ENCODE data around the gene ZNF385B.

Gene ZNF385B

DNA sequence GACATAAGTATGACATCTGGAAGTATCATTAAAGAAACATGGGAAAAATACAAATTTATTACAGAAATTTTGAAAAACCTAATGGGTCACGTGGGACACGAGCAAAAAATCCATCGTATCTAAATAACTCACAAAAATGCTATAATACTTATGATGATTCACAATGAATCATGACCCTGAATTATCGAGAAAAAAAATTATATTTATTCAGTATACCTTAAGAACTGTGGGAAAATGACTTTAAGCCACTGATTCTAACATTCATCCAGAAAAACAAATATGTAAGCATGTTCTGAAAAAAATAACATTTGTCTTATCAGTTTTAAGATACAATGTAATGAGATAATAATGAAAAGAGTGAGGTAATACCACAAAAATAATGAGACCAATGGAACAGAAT, 51.8 kb downstream of the ZNF385B start:
- Histone ChIP-seq H3K4me3 (replicated peaks; ENCODE audit: insufficient read depth, low read length) (no peak overlapping the region), H3K27me3 (ENCODE audit: insufficient read depth, poor library complexity, severe bottlenecking) (no peaks in the 10 kb centered on the region), H3K27ac (replicated peaks) (no peak overlapping the region)
- no peak for TF ChIP-seq SPI1 (IDR thresholded peaks at IDR 0.05; ENCODE audit: borderline replicate concordance, low read depth)
- TF ChIP-seq, protein P1, sequence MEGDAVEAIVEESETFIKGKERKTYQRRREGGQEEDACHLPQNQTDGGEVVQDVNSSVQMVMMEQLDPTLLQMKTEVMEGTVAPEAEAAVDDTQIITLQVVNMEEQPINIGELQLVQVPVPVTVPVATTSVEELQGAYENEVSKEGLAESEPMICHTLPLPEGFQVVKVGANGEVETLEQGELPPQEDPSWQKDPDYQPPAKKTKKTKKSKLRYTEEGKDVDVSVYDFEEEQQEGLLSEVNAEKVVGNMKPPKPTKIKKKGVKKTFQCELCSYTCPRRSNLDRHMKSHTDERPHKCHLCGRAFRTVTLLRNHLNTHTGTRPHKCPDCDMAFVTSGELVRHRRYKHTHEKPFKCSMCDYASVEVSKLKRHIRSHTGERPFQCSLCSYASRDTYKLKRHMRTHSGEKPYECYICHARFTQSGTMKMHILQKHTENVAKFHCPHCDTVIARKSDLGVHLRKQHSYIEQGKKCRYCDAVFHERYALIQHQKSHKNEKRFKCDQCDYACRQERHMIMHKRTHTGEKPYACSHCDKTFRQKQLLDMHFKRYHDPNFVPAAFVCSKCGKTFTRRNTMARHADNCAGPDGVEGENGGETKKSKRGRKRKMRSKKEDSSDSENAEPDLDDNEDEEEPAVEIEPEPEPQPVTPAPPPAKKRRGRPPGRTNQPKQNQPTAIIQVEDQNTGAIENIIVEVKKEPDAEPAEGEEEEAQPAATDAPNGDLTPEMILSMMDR (IDR thresholded peaks at IDR 0.05; ENCODE audit: insufficient read depth, low read length): no peak
- no peak for TF ChIP-seq GABPA (IDR thresholded peaks at IDR 0.05; ENCODE audit: low read depth)
- no peak for TF ChIP-seq POLR2AphosphoS5 (IDR thresholded peaks at IDR 0.05; ENCODE audit: low read depth)
- TF ChIP-seq, protein P2, sequence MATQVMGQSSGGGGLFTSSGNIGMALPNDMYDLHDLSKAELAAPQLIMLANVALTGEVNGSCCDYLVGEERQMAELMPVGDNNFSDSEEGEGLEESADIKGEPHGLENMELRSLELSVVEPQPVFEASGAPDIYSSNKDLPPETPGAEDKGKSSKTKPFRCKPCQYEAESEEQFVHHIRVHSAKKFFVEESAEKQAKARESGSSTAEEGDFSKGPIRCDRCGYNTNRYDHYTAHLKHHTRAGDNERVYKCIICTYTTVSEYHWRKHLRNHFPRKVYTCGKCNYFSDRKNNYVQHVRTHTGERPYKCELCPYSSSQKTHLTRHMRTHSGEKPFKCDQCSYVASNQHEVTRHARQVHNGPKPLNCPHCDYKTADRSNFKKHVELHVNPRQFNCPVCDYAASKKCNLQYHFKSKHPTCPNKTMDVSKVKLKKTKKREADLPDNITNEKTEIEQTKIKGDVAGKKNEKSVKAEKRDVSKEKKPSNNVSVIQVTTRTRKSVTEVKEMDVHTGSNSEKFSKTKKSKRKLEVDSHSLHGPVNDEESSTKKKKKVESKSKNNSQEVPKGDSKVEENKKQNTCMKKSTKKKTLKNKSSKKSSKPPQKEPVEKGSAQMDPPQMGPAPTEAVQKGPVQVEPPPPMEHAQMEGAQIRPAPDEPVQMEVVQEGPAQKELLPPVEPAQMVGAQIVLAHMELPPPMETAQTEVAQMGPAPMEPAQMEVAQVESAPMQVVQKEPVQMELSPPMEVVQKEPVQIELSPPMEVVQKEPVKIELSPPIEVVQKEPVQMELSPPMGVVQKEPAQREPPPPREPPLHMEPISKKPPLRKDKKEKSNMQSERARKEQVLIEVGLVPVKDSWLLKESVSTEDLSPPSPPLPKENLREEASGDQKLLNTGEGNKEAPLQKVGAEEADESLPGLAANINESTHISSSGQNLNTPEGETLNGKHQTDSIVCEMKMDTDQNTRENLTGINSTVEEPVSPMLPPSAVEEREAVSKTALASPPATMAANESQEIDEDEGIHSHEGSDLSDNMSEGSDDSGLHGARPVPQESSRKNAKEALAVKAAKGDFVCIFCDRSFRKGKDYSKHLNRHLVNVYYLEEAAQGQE (IDR thresholded peaks at IDR 0.05; ENCODE audit: insufficient replicate concordance, low read depth): no peak
- no peak for DNase-seq (ENCODE audit: low read depth in 1 of 2, low spot score in 1 of 2)

DNA sequence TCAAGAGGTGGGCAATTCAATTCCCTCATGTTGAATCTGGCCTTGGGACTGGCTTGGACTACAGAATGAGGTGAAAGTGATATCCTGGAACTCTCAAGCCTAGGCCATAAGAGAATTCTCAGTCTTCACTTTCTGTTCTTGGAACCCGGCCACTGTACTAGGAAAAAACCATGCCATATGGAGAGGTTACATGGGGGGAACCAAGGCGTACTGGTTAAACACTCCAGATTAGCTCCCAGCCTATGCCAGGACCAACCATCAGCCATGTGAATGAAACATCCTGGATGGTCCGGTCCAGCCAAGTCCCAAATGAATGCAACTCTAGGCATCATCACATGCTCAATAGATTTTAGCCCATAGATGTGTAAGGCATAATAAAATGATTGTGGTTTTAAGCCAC, 56.4 kb downstream of the ZNF385B start:
- Histone ChIP-seq H3K4me3 (replicated peaks; ENCODE audit: insufficient read depth, low read length) (no peak overlapping the region), H3K27ac (replicated peaks) (no peak overlapping the region), H3K27me3 (ENCODE audit: insufficient read depth, poor library complexity, severe bottlenecking) (no peaks in the 10 kb centered on the region)
- TF ChIP-seq, protein P1 (IDR thresholded peaks at IDR 0.05; ENCODE audit: insufficient read depth, low read length): no peak
- DNase-seq (ENCODE audit: low read depth in 1 of 2, low spot score in 1 of 2): no peak

DNA sequence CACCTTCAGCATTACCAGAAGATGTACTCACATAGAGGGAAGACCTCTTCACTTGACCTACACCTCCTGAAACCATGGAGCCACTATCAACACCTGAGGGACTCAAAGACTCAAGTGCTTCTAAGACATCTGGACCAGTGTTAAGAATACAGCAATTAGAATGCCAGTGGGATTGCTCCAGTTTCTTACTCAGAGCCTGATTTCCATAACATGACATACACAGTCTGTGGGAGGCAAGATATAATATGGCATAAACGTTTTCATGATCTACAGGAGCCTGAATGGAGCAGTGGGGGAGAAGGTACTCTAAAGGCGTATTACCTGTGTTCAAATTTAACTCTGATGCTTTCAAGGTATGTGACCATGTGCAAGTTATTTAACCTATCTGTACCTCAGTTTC, 57.2 kb downstream of the ZNF385B start:
- no peak for DNase-seq (ENCODE audit: low read depth in 1 of 2, low spot score in 1 of 2)
- Histone ChIP-seq H3K27me3 (ENCODE audit: insufficient read depth, poor library complexity, severe bottlenecking) (no peaks in the 10 kb centered on the region), H3K4me3 (replicated peaks; ENCODE audit: insufficient read depth, low read length) (no peak overlapping the region), H3K27ac (replicated peaks) (no peak overlapping the region)
- TF ChIP-seq, protein P2 (IDR thresholded peaks at IDR 0.05; ENCODE audit: insufficient replicate concordance, low read depth): no peak
- TF ChIP-seq GABPA (IDR thresholded peaks at IDR 0.05; ENCODE audit: low read depth) (no peak), POLR2AphosphoS5 (IDR thresholded peaks at IDR 0.05; ENCODE audit: low read depth) (no peak), SPI1 (IDR thresholded peaks at IDR 0.05; ENCODE audit: borderline replicate concordance, low read depth) (no peak)
- TF ChIP-seq, protein P1 (IDR thresholded peaks at IDR 0.05; ENCODE audit: insufficient read depth, low read length): no peak

DNA sequence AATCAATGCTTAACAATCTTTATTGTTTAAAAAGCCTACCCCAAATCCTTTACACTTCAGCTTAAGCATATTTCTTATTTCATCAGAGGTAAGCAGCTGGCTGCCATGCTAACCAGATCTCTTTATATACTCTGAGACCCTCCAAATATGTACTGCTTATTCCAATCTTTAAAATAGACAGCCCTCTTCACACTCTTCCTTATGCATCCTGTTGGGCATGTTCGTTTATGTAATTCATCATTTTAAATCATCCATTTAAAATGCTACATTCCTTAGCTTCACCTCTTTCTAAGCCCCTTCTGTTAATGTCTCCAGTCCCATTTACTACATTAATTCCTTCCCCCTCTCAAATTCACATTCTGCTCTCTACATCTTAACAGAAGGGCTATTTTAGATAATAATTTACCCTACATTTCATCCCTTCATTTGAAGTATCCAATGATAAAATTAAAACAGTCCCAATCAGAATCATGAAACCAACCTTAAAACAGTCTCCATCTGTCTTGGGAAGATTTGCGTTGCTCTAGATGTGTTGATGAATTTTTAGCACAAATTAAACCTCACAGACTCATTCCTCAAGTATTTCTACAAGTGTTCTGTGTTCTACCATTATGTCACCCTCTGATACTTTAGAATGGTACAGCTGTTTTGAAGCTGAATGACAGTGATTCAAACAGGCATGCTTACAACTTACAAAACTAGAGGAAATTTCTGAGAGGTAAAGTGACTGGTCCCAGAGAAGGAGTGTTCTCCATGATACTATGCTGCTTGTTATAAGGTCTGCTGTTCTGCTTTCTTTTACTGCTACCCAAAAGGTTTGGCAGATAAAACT, 59.1 kb downstream of the ZNF385B start:
- no peak for DNase-seq (ENCODE audit: low read depth in 1 of 2, low spot score in 1 of 2)
- Histone ChIP-seq H3K4me3 (replicated peaks; ENCODE audit: insufficient read depth, low read length) (no peak overlapping the region), H3K27me3 (ENCODE audit: insufficient read depth, poor library complexity, severe bottlenecking) (no peaks in the 10 kb centered on the region), H3K27ac (replicated peaks) (no peak overlapping the region)
- no peak for TF ChIP-seq GABPA (IDR thresholded peaks at IDR 0.05; ENCODE audit: low read depth)
- TF ChIP-seq, protein P1 (IDR thresholded peaks at IDR 0.05; ENCODE audit: insufficient read depth, low read length): no peak
- TF ChIP-seq POLR2AphosphoS5 (IDR thresholded peaks at IDR 0.05; ENCODE audit: low read depth): no peak
- TF ChIP-seq SPI1 (IDR thresholded peaks at IDR 0.05; ENCODE audit: borderline replicate concordance, low read depth): no peak
- TF ChIP-seq, protein P2 (IDR thresholded peaks at IDR 0.05; ENCODE audit: insufficient replicate concordance, low read depth): no peak
